Esophagus (tissue), 2 donors: ENCODE data around the gene RPL37A. TPM values are rescaled to one million over a fixed set of nuclear protein-coding genes. Genes with fewer than 3 reads are reported as not detected.
"Not testable (repeated sequence)": the region's sequence is repeated elsewhere in the genome, so short reads cannot be mapped to it uniquely, and the experiment has no call there.

Experiments used
- H3K27ac ChIP-seq, 2 donors: one replicate each; pipeline ENCODE4 v1.5.1; 2013; ENCODE audit warnings: low read depth in 2 of 2, mild to moderate bottlenecking in 2 of 2, inconsistent platforms in 1 of 2, low read length in 1 of 2, moderate library complexity in 1 of 2
- H3K27me3 ChIP-seq, 2 donors: one replicate each; pipeline ENCODE4 v1.6.1; 2013; ENCODE audit warnings: low read length in 2 of 2, control low read depth in 1 of 2, mild to moderate bottlenecking in 1 of 2; ENCODE audit not compliant: insufficient read depth in 2 of 2, control insufficient read depth in 1 of 2
- H3K36me3 ChIP-seq, 2 donors: one replicate each; pipeline ENCODE4 v1.6.1; 2013; ENCODE audit warnings: low read length in 1 of 2; ENCODE audit not compliant: control insufficient read depth in 2 of 2, insufficient read depth in 2 of 2
- H3K4me1 ChIP-seq, 2 donors: one replicate each; pipeline ENCODE4 v1.6.1; 2013; ENCODE audit warnings: low read length in 1 of 2; ENCODE audit not compliant: control insufficient read depth in 2 of 2, insufficient read depth in 2 of 2
- H3K4me3 ChIP-seq, 2 donors: one replicate each; pipeline ENCODE4 v1.5.1; 2013; ENCODE audit warnings: low read length in 2 of 2, mild to moderate bottlenecking in 2 of 2, low read depth in 1 of 2, moderate library complexity in 1 of 2
- H3K9me3 ChIP-seq, 2 donors: one replicate each; pipeline ENCODE4 v1.6.1; 2013; ENCODE audit warnings: mild to moderate bottlenecking in 2 of 2, low read depth in 1 of 2, low read length in 1 of 2, moderate library complexity in 1 of 2; ENCODE audit not compliant: control insufficient read depth in 2 of 2, insufficient read depth in 1 of 2
- WGBS, 2 donors: extraction: QIAGEN DNeasy Blood & Tissue Kit; methylation state at CpG; one replicate each; pipeline ENCODE4 v1.1.7; 2013; 5-methylcytosine and 5-hydroxymethylcytosine counted together
- polyA plus RNA-seq, 2 donors: library from polyadenylated mRNA; stranded (reverse); fragments of 200-250 nt; gene quantifications; one replicate each; pipeline ENCODE4 v1.2.3, GENCODE V29; 2013
- donor health status: healthy with polysubstance abuse.
- donor health status: Bipolar disorder and iron deficiency.

RPL37A gene
- polyA plus RNA-seq, 2 donors, result 2,435 to 5,168 TPM

DNA sequence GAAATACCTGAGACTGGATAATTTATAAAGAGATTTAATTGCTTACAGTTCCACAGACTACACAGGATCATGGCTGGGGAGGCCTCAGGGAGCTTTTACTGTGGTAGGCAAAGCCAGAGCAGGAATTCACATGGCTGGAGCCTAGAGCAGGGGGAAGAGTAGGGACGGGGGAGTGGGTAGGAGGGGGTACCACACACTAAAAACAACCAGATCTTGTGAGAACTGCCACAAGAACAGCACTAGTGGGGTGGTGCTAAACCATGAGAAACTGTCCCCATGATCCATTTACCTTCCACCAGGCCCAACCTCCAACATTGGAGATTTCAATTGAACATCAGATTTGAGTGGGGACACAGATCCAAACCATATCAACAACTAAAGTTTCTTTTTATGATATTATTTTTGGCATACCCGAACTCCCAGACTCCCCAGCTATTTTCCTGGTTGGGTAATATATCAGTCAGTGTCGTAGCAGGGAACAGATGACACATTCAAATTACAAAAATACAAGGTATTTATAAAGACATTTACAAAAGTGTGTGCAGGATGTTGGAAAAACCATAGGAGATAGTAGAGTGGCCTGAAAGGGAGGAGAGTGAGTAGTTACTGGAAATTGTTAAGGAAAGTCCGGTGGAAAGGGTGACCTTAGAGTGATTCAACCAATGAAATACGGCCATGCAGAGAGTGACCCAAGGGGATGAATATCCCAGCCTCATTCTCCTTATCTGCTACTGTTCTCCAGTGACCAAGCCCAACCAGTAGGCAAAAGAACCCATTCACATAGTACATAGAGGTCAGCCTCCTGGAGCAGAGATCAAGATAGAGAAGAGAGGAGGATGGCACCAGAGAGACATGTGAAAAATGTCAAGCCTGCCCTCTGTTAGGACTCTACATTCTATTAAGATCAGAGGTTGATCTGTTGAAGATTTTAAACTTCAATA is 8.8 kb downstream of the RPL37A start:
- Histone ChIP-seq H3K36me3 (peaks cover 4 to 10% of the 10 kb centered on the region in 2 donors), H3K4me3 (no peak overlapping the region)
- 82 to 84% methylated on average over 5 of the region's 5 CpGs for WGBS, 2 donors

DNA sequence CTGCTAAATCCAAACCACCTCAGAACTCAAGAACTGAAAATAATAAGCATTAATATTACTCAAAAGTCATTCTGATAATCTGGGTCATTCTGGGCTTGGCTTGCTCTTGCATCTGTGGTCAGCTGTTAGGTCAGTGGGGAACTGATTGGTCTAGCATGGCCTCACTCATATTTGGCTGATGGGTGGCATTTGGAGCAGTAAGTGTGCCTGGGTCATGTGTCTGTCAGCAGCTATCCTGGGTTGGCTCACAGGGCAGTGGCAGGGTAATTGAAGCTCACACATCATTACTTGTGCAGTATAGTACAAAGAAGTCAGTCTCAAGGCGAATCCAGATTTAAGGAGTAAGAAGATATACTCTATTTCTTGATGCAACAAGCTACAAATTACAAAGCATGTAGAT is 9.6 kb downstream of the RPL37A start:
- WGBS, 2 donors, result 98 to 100% methylated on average over 1 of the region's 1 CpG
- Histone ChIP-seq H3K4me1 (peaks cover 0 to 3% of the 10 kb centered on the region in 2 donors), H3K27ac (no peak overlapping the region), H3K9me3 (no peaks in the 10 kb centered on the region), H3K4me3 (no peak overlapping the region), H3K36me3 (peaks cover 3 to 6% of the 10 kb centered on the region in 2 donors), H3K27me3 (no peaks in the 10 kb centered on the region)

More for the DNA sequence above, 8.8 kb downstream of the RPL37A start:
- no peaks in the 10 kb centered on the region for H3K9me3 ChIP-seq
- H3K27me3 ChIP-seq, result no peaks in the 10 kb centered on the region
- H3K27ac ChIP-seq, result no peak overlapping the region
- peaks cover 0 to 3% of the 10 kb centered on the region in 2 donors for H3K4me1 ChIP-seq

DNA sequence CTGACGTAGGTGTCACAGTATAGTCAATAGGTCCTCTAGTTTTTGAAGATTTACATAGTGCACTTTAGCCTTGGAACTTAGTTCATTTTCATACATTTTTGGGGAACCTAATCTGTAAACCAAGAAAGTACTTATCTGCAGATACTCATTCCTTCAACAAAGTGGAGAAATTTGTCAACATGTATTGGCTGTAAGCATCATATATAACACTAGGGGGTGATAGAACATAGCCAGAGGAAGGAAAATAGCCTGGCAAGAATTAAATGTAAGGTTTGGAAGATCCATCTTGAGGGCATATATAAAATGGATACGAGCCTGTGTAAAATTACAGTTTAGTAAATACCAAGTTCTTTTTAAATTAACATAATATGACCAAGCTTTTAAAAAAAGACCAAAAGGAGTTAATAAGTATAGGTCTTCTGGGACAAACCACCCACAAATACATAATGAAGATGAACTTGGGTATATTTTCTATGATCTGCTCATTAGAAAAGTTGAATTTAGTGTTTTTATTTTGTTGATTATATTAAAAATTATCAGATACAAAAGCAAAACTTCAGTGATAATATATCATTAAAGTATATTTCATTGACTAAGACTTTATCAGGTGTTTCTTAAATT is 18.2 kb downstream of the RPL37A start:
- no peak overlapping the region for H3K27ac ChIP-seq
- no peak overlapping the region for H3K4me3 ChIP-seq
- 39 to 46% methylated on average over 2 of the region's 2 CpGs for WGBS, 2 donors
- no peaks in the 10 kb centered on the region for H3K27me3 ChIP-seq
- no peaks in the 10 kb centered on the region for H3K9me3 ChIP-seq
- H3K36me3 ChIP-seq, result no peaks in the 10 kb centered on the region
- H3K4me1 ChIP-seq, result no peaks in the 10 kb centered on the region

GRCh38 chr2:216517447-216518225 is 19.0 kb downstream of the RPL37A start:
- H3K9me3 ChIP-seq, result no peaks in the 10 kb centered on the region
- no peaks in the 10 kb centered on the region for H3K27me3 ChIP-seq
- no peak overlapping the region for H3K27ac ChIP-seq
- no peaks in the 10 kb centered on the region for H3K4me1 ChIP-seq
- H3K4me3 ChIP-seq, result no peak overlapping the region
- H3K36me3 ChIP-seq, result no peaks in the 10 kb centered on the region
- WGBS, 2 donors, result 82 to 83% methylated on average over 4 of the region's 4 CpGs

DNA sequence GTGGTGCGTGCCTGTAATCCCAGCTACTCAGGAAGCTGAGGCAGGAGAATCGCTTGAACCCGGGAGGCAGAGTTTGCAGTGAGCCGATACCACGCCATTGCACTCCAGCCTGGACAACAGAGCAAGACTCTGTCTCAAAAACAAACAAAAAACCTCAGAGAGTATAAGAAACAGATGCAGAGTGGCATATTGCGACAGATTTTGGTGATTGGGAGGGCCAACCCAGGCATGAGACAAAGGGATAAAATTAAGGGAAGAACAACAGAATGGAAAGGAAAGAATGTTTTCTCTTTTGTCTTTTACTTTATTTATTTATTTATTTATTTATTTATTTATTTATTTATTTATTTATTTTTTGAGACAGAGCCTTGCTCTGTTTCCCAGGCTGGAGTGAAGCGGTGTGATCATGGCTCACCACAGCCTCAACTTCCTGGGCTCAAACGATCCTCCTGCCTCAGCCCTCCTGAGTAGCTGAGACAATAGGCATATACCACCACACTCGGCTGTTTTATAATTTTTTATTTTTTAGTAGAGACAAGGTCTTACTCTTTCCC is 20.0 kb downstream of the RPL37A start:
- not testable (repeated sequence) for H3K36me3 ChIP-seq, H3K4me1 ChIP-seq, H3K27me3 ChIP-seq, H3K9me3 ChIP-seq, H3K4me3 ChIP-seq, H3K27ac ChIP-seq
- WGBS, 2 donors, result 84 to 86% methylated on average over 9 of the region's 9 CpGs

DNA sequence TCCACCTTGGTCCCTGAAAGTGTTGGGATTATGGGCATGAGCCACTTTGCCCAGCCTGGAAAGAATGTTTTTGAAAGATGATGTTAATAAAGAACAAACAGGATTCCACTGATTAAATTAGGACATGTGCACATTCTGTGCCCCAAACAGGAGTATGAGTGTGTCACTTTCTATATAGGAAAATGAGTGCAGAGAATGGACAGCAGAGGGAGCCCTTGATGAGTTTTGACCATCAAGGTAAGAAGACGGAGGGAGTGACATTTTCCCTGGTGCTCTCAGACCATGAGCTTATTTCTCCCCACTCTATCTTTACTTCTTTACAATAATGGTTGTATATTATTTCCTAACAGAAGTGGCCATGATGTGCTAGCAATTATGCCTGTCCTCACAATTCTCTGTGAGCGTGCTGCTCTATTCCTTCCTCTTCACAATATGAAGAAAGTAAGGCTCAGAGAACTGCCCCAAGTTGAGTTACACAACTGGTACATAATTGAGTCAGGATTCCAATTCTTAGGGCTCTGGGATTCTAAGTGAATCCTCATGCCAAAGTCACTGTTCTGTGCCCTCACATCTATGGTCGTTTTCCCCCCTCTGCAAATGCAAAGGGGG is 20.6 kb downstream of the RPL37A start:
- no peaks in the 10 kb centered on the region for H3K9me3 ChIP-seq
- no peak overlapping the region for H3K4me3 ChIP-seq
- H3K36me3 ChIP-seq, result no peaks in the 10 kb centered on the region
- no peaks in the 10 kb centered on the region for H3K4me1 ChIP-seq
- no peak overlapping the region for H3K27ac ChIP-seq
- no peaks in the 10 kb centered on the region for H3K27me3 ChIP-seq
- WGBS, 2 donors, result 60 to 61% methylated on average over 3 of the region's 3 CpGs

DNA sequence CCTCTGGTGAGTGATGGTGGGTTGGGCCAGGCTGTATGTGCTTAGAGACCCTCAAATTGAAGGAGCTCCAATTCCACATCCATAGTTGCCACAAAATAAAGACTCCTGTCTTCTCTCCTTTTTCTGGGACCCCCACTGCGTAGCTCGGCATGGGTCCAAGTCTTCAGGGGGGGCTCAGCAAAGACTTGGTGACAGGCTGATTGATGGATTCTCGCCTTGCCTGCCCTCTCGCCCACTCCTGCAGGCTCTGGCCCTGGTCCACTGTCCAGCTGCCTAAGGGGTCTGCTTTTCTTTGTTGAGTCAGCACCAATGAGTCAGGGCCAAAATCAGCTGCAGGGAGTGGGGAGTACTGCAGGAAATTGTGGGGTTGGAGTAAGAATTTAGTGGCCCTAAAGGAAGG is 21.5 kb downstream of the RPL37A start:
- Histone ChIP-seq H3K4me1 (no peaks in the 10 kb centered on the region), H3K9me3 (no peaks in the 10 kb centered on the region), H3K4me3 (no peak overlapping the region), H3K27me3 (no peaks in the 10 kb centered on the region), H3K27ac (no peak overlapping the region), H3K36me3 (no peaks in the 10 kb centered on the region)
- 80 to 85% methylated on average over 4 of the region's 4 CpGs for WGBS, 2 donors

- H3K27ac ChIP-seq, result no peak overlapping the region
- H3K9me3 ChIP-seq, result no peaks in the 10 kb centered on the region
- no peaks in the 10 kb centered on the region for H3K4me1 ChIP-seq
- H3K4me3 ChIP-seq, result no peak overlapping the region
- WGBS, 2 donors, result 95 to 99% methylated on average over 1 of the region's 1 CpG
- H3K27me3 ChIP-seq, result no peaks in the 10 kb centered on the region
- no peaks in the 10 kb centered on the region for H3K36me3 ChIP-seq
These were observed 24.4 kb downstream of the RPL37A start for GRCh38 chr2:216522892-216523502.

DNA sequence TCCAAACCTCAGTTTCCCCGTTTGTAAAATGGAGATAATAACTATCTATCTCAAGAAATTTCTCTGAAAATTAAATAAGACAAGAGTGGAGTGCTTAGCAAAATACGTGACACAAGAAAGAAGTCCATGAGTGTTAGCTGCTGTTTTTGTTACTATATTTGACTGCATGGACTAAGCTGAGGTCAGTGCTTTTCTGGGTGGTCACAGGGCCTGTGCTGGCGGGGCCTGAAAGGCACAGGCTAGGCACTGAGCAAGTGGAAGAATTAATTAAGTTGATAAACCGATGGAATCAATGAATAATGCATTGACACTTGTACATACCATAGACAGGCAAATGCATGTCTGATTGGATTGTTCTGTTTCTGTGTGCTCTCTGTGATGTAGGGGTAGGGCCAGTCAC is 27.3 kb downstream of the RPL37A start:
- Histone ChIP-seq H3K9me3 (no peaks in the 10 kb centered on the region), H3K27me3 (no peaks in the 10 kb centered on the region), H3K4me3 (no peak overlapping the region), H3K36me3 (no peaks in the 10 kb centered on the region), H3K4me1 (no peaks in the 10 kb centered on the region), H3K27ac (no peak overlapping the region)
- 65 to 75% methylated on average over 4 of the region's 4 CpGs for WGBS, 2 donors
